GM19438 (cell line): ENCODE measurements around the gene KRTAP10-1.
"Not testable (repeated sequence)": the region's sequence is repeated elsewhere in the genome, so short reads cannot be mapped to it uniquely, and the experiment has no call there.

Source experiments
- ATAC-seq: cut with Tn5 transposase; IDR thresholded peaks from one replicate; pipeline ENCODE4 v1.9.1; 2021; ENCODE audit warnings: low read depth; ENCODE audit not compliant: unreplicated experiment

KRTAP10-1 gene

DNA sequence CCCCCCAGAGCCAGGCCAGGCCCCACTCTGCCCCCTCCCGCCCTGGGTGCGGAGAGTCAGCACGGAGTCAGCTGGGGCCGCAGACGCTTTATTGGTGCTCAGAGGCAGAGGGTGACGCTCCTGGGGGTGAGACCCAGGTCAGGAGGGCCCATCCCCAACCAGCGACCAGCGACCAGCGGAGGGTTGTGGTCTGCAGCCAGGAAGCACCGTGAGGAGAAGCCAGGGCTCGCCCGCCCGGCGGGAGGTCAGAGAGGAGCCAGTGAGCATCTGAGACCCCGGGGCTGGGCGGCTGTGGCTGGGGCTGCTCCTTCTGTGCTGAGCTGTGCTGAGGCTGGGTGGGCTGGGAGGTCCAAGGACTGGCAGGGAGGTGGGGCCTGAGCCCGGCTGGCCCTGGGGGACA, 10.3 kb upstream of the KRTAP10-1 start:
- not testable (repeated sequence) for ATAC-seq

DNA sequence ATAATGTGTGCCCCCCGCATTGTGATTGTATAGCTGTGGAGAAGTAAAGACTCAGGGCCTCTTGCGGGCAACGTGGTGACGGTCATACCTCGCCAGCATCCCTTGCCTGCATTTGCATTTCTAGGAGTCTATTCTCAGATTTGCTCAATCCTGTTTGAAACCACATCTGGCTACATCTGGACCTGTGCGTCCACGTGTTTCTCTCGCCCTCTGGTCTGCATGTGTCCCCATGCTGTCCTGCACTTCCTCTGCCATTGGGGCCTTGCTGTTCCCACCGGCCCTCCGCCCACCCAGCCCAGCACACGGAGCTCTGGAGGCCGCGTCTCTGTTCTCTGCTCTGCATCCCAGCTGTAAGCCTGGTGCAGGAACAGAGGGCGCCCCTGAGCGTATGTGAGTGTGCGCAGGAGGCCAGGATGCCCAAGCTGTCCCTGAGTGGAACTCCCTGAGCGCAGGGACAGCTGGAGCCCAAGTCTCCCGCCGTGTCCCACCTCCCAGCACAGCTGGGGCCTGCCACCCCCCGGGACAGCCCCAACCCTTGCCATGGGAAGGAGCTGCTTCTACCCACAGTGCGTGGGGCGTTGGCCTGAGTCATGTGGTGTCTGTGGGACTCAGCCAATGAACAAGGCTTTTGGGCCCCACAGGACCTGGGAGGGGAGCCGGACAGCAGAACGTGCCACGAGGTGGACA, 9.7 kb upstream of the KRTAP10-1 start:
- ATAC-seq, result no peak

DNA sequence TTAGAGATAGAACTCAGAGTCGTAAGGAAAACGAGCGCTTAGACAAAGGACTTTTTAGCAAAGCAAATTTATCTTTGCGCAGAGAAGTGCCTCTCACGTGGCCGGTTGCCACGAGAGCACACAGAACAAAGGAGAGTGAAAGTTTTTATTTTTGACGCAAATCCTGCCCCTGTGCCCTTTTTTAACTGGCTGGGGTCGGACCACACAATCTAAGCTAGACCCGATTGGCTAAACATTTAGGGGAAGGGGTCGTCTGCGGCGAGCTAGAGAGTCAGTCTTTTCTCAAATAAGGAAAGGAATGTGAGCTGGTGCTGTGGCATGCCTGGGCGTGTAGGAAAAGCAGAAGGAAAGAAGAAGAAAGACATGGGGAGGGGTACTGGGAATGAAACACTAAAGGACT, 8.9 kb upstream of the KRTAP10-1 start:
- no peak for ATAC-seq

DNA sequence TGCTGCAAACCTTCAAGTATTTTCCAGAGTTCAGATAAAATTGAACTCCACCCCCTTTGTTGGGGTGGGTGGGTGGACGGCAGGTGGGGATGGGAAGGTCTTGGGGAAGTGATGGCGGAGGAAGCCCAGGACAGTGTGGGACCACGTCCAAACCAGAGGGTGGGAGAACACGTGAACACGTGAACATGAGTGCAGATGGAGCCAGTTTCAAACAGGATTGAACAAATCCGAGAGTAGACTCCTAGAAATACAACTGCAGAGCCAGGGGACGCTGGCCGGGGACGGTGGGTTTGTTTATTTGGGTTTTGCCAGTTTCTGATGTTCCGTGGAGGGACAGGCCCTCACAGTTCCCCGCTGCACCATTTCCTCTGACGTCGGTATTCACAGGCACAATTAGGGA, 8.4 kb upstream of the KRTAP10-1 start:
- no peak for ATAC-seq

DNA sequence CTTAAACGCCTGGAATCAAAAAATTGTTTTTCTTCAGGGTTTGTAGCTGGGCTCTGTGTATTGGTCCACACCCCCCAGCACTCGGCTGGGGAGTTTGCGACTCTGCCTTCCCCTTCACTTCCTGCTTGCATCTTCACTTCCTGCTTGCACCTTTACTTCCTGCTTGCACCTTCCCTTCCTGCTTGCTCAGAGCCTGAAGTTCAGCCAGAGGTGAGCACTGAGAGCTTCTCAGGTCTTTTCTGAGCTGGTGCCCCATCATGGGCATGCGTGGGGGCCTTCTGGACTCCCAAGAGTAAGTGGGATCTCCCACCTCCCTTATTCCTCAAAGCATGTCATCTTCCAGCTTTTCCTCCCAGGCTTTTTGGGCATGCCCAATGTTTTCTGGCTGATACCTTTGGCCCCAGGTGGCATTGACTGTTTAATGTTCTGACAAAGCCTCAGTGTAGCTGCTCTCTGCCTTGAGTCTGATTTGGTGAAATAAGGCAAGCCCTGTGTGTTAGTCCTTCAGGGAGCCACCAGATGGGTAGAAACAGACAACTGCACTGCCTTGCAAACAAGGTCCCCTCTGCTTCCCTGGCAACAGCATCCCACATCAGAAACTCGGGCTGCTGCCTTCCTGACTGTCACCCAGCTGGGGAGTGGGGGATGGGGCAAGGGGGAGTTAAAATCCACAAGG, 7.8 kb upstream of the KRTAP10-1 start:
- ATAC-seq, result no peak

DNA sequence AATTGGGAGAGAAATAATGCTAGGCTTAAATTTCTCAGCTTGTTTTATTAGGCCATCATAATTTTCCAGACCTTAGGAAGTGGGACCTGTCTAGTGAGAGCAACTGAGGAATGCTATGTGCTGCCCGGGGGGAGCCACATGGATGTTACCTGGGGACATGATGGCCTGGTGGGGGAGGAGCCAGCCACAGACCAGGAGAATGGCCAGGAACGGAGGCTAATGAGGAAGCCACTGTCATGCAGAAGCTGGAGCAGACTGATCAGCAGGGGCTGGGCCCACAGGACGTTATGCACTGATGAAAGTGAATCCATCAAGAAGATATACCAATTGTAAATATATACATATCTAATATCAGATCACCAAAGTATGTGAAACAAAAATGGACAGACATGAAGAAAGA, 4.6 kb upstream of the KRTAP10-1 start:
- ATAC-seq, result no peak

DNA sequence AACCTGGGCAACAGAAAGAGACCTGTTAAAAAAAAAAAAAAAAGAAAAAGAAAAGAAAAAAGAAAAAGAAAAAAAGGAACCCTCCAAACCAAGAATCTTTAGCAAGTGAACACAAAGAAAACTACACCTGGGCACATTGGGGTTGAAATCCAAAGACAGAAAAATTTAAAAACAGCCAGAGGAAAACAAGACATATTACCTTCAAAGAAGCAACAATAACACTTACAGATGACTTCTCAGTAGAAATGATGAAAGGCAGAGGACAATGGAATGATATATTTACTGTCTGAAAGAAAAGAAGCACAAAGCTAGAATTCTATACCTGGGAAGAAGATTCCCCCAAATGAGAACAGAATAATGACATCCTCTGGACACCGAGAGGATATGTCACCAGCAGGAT, 2.7 kb upstream of the KRTAP10-1 start:
- ATAC-seq, result no peak

DNA sequence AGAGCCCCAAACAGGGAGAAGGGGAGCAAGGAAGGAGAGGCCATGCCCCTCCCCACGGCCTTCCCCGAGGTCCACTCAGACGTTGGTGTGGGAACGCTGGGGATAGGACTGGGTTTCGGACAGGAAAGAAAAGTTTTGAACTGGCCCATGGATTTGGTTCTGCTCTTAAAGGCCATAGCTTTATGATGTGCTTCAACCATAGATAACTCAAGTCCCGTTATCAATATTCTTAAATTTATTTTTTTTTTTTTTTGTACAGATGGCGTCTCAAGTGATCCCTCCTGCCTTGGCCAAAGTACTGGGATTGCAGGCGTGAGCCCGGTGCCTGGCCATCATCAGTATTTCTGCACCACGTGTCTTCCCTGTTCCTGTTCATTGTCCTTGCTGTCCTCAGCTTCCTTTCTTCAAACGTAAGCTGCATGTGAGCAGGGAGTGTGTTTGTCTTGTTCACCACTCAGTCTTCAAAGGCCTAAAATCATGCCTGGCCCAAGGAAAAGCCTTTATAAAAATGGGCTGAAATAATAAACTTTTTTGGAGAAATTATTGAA, 820 bp upstream of the KRTAP10-1 start:
- ATAC-seq, result no peak

DNA sequence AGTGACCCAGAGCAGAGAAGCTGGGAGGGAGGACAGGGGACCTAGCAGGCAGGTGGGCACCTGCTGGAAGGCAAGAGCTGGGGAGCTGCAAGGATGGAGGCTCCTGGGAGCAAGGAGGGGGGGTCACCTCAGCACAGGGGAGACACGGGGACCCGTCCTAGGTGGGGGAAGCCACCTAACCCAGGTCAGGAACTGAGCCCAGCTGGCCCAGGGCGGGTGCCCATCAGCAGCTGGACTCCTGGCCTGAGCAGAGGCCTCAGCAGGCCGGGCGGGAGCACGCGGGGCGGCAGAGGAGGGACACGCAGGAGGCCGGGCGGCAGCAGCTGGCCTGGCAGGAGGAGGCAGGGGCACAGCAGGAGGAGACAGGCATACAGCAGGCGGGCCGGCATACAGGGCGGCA, 949 bp downstream of the KRTAP10-1 start:
- ATAC-seq, result no peak

DNA sequence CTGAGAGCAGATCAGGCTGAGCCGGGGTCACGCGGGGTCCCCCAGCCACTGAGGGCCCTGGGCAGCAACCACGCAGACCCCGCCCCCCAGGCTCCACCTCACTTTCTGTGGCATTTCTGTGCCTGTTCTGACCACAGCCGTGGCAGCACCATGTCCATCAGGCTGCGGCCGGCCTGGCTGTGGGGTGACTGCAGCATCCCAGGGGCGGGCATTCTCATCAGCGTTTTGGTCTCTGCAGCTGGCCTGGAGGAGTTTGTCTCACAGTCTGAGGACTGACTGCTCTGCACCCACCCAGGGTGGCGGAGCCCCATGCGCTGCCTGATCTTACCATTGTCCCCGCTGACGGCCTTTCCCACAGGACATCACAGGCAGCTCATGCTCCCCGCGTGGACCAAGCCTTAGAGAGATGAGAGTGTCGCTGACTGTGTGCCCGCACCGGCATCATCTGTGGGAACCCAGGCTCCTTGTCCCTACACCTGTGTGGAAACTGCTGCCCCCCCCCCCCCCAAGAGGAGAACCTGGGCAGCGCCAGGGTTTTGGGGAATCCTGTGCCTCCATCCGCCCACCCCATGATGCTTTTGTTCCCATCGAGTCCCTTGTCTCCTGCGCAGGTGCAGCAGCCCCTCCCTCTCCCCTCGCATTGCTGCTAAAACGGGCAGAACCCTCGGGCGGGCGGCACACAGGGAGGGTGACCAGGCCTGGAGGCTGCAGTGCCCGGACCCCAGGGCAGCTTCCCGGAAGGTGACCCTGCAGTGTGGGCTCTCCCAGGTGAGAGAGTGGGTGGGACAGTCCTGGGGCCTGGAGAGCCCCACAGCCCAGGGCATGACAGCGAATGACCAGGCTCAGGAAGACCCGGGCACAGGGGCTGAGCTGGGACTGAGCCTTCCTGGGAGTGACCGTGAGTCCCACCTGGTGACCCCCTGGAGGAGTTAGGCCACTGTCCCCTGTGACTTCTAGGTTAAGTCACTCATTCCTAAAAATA, 1.8 kb downstream of the KRTAP10-1 start:
- ATAC-seq, result no peak

DNA sequence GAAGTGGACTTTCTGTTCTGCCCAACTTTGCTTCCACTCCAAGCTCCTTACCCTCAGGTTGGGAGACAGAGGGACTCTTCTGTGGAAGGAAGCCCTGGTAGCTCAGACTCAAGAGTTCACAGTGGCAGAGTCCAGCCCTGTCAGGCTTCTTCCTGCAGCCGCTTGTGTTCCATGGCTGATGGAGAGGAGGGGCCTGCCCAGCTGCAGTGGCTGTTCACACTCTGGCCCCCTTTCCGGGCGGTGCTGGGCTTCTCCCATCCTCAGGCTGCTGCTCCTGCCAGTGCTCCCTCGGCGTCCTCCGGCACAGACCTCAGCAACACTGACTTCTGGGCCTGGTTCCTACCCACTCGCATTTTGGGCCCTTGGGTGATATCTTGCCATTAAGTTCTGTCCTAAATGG, 4.0 kb downstream of the KRTAP10-1 start:
- no peak for ATAC-seq

DNA sequence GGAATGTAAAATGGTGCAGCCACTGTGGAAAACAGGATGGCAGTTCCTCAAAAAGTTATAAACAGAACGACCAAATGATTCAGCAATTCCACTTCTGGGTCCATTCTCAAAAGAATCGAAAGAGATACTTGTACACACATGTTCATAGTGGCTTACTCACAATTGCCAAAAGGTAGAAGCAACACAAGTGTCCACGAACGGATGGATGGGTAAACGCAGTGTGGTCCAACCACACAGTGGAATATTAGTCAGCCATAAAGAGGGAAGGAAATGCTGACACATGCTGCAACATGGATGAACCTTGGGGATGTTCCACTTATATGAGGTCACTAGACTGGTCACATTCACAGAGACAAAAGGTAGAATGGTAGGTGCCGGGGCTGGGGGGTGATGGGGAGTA, 5.3 kb downstream of the KRTAP10-1 start:
- no peak for ATAC-seq

DNA sequence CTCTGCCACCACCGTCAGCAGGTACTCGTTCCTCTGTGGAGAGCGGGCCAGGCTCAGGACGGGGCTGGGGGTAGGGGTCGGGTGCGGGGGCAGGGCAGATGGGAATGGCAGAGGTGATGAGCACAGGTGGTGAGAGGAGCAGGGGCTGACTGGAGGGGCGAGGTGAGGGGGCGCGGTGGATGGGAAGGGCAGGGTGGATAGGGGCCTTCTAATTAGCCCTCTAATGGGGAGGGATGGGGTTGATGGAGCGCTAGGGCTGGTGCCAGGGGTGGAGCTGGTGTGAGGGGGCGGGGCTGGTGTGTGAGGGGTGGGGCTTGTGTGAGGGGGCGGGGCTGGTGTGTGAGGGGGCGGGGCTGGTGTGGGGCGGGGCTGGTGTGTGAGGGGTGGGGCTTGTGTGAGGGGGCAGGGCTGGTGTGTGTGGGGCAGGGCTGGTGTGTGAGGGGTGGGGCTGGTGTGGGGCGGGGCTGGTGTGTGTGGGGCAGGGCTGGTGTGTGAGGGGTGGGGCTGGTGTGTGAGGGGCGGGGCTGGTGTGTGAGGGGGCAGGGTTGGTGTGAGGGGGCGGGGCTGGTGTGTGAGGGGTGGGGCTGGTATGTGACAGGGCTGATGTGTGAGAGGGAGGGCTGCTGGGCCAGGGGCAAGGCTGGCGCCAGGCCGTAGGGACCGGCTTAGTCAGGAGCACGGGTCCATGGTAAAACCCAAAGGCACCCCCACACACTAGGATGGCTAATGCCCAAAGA, 5.9 kb downstream of the KRTAP10-1 start:
- no peak for ATAC-seq

DNA sequence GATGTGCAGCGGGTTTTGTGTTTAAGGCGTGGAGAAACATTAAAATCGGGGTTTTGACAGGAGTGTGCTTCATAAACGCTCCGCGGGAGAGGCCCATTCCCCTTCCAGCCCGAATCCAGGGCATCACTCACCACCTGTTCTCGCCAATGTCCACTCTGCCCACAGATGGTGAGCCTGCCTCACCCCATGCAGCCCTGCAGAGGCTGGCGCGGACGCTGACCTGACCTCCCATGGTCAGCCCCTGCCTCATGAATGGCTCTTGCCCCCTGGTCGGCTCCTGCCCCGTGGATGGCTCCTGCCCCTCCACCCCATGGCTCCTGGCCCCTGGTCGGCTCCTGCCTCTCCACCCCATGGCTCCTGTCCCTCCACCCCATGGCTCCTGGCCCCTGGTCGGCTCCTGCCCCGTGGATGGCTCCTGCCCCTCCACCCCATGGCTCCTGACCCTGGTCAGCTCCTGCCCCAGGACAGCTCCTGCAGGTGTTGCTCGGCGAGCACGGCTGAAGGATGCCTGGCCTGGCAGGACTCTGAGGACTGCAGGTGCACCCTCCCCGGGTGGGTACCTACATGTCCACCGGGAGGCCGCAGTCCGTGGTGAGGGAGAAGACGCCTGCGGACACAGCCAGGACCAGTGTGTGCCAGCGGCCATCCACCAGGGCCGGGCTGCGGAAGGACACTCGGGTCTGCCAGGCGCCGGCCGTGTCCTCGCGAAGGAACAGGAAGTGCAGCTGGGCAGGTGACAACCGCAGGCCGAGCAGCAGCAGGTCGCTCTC, 6.7 kb downstream of the KRTAP10-1 start:
- no peak for ATAC-seq

DNA sequence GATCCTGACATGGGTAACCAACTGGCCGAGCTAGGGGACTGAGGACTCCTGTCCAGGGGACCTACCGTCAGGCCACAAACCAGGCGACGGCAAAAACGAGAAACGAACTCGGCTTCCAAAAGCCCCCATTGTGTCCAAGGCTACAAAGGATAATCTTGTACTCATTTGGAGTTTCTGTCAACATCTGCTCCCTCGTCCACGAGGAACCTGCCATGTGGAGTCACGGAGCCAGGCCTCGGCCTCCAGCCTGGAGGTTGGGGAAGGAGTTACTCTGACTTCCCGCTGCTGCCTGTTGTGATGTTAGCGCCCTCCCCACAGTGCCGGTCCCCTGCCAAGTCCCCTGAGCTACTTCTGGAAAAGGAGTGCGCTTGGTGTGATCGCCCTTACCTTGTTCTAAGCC, 7.3 kb downstream of the KRTAP10-1 start:
- ATAC-seq, result no peak

DNA sequence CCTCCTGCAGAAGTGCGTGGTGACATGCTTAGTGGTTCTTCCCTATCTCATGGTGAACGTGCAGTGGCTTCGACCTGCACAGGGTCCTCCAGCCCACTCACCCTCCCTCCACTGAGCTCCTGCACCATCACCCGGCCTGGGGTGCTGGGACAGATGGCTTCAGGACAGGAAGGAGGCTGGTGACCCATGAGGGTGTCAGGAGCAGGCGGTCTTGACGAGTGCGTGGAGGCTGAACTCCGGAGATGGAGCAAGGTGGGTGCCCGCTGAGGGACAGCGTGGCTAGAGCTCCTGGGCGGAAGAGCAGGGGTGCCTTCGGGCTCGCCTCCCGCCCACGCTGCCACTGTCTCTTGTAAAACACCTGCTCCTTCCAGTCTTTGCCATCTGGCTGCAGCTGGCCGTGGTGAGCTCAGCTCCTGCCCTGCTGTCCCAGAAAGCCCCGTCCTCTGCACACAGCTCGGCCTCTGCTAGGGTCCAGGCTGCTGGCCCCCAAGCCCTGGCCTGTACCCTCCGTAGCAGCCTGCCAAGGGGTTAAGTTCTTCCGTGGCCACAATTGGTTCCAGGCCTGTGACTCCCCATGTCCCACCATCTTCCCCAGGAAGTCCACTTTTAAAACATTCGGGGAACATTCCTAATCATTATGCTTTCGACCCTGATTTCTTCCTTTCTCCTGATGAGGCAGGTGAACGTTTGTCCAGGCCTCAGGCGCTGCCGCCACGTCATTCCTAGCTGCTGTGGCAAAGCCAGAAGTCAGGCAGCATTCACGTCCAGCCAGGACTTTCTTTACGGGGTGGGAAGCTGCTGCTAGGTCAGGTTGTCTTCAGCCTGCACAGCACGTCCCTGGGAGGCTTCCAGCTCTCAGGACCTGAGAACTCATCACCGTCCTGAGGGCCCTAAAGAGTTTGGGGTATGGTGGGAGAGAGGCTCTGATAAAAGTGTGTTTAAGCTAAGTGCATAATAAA, 8.1 kb downstream of the KRTAP10-1 start:
- no peak for ATAC-seq

DNA sequence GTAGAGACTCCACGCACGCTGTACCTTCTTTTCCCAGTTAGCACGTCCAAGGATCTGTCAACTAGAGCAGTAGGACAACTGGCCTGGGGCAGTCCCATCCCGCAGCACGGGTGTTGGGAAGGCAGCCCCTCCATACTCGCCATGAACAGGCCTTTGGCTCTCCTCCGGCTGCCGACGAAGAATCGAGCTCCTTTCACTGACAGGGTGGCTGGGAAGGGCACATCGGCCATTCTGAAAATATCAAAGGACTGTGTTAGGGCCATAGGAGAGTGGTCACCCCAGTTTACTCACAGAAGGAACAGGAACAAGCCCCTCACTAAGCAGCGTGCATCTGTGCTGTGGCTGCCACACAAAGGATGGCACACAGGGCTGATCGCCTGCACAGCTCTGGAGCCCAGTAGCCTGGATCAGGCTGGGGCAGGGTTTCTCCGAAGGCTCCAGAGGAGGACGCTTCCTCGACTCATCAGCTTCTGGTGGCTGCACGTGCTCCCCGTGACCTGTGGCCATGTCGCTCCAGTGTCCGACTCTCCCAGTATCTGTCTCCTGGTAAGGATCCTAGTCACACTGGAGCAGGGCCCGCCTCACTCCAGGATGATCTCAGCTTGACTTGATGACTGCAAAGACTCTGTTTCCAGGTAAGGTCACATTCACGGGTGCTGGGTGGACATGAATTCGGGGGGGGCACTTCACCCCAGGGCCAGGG, 8.9 kb downstream of the KRTAP10-1 start:
- ATAC-seq, result no peak
